HepG2 (cell line): Measurements from ENCODE around the gene TRMT112. TPM values are rescaled to one million over a fixed set of nuclear protein-coding genes. Genes with fewer than 3 reads are reported as not detected.

Experiments used
- ATAC-seq: fragments of 200-7000 bp; cut with Tn5 transposase; 3 replicates; pipeline ENCODE4 v1.9.1; 2020; ENCODE audit warnings: mild to moderate bottlenecking, moderate library complexity
- BruUV-seq: library from RNA; stranded (reverse); fragments of 400-500 nt; replicated peaks from 2 replicates; lab custom pipeline; 2021; lab: Mats Ljungman, UMichigan
- CTCF ChIA-PET: fragments of 300-600 bp; formaldehyde crosslinking; extraction: SDS; loops from one replicate; lab custom pipeline; 2021; ENCODE audit warnings: low total read pairs, inconsistent platforms, low intra/inter-chr PET ratio; lab: Yijun Ruan, JAX
- POLR2A ChIA-PET: fragments of 350-600 bp; sonication (Branson Sonifier 250); formaldehyde crosslinking; loops from one replicate; lab custom pipeline; 2020; ENCODE audit warnings: antibody characterized with exemption, inconsistent platforms; lab: Yijun Ruan, JAX
- DNase-seq: peaks from one replicate; pipeline ENCODE4 v3.0.0-alpha.2; 2015; ENCODE audit warnings: low spot score
- FAIRE-seq: peaks from 3 replicates; lab custom pipeline; 2011; peaks lifted over from hg19 to GRCh38; lab: Jason Lieb, UNC
- H2AFZ ChIP-seq: one replicate; pipeline ENCODE4 v1.6.1; 2011; ENCODE audit warnings: low read length, inconsistent platforms
- H3K27ac ChIP-seq: fragments of 300-600 bp; 3 replicates; pipeline ENCODE4 v1.8.0; 2011; ENCODE audit warnings: mixed run types, mild to moderate bottlenecking, mixed read lengths, low read length, inconsistent platforms; ENCODE audit not compliant: insufficient read depth; ENCODE audit errors: extremely low read length
- H3K27me3 ChIP-seq, 2 experiments: fragments of 200-600 bp in 1 of 2; 2 replicates in 1 of 2; 3 replicates in 1 of 2; pipeline versions ENCODE4 v1.6.0 to v1.8.0; 2011; ENCODE audit warnings: low read length in 2 of 2, mild to moderate bottlenecking in 2 of 2, moderate library complexity in 2 of 2, inconsistent platforms in 1 of 2; ENCODE audit not compliant: insufficient read depth in 2 of 2, control insufficient read depth in 1 of 2
- H3K36me3 ChIP-seq, 2 experiments: fragments of 200-600 bp in 1 of 2; replicated peaks in 1 of 2; 2 replicates in 1 of 2; 3 replicates in 1 of 2; pipeline versions ENCODE4 v1.5.1 to v1.8.0; 2011; ENCODE audit warnings: low read length in 2 of 2, inconsistent platforms in 1 of 2; ENCODE audit not compliant: insufficient read depth in 2 of 2, control insufficient read depth in 1 of 2
- H3K4me1 ChIP-seq: 2 replicates; pipeline ENCODE4 v1.5.1; 2012; ENCODE audit warnings: low read length, inconsistent platforms; ENCODE audit not compliant: insufficient read depth
- H3K4me2 ChIP-seq: 2 replicates; pipeline ENCODE4 v1.6.0; 2011; ENCODE audit warnings: low read depth, low read length, inconsistent platforms
- H3K4me3 ChIP-seq, 3 experiments: fragments of 200-600 bp in 1 of 3; sonication (generic), shearing (Covaris generic) in 1 of 3; replicated peaks in 1 of 3; 2 replicates each; pipeline ENCODE4 v1.5.1; 2011 to 2016; ENCODE audit warnings: low read length in 3 of 3, inconsistent platforms in 2 of 3, low read depth in 2 of 3, mild to moderate bottlenecking in 2 of 3, control low read depth in 1 of 3, mixed read lengths in 1 of 3; ENCODE audit not compliant: insufficient read depth in 1 of 3
- H3K79me2 ChIP-seq: one replicate; pipeline ENCODE4 v1.6.1; 2011; ENCODE audit warnings: low read length, inconsistent platforms; ENCODE audit not compliant: insufficient read depth
- H3K9ac ChIP-seq: 2 replicates; pipeline ENCODE4 v1.6.0; 2011; ENCODE audit warnings: mild to moderate bottlenecking, low read depth, low read length, inconsistent platforms; ENCODE audit not compliant: insufficient read depth
- H3K9me3 ChIP-seq: 2 replicates; pipeline ENCODE4 v1.5.1; 2012; ENCODE audit warnings: mild to moderate bottlenecking, low read length
- H4K20me1 ChIP-seq: 2 replicates; pipeline ENCODE4 v1.6.0; 2011; ENCODE audit warnings: inconsistent platforms, mild to moderate bottlenecking, low read length, moderate library complexity; ENCODE audit not compliant: insufficient read depth
- AGO2 ChIP-seq: fragments of 200-400 bp; formaldehyde crosslinking; optimal IDR thresholded peaks from 2 replicates; pipeline ENCODE3; 2017; ENCODE audit warnings: mild to moderate bottlenecking, low read depth, low read length, moderate library complexity
- AHR ChIP-seq: IDR thresholded peaks from 2 replicates; pipeline ENCODE4 v1.6.1; 2018; ENCODE audit warnings: missing genetic modification reagents, missing compliant biosample characterization
- ARID3A ChIP-seq: IDR thresholded peaks from 2 replicates; pipeline ENCODE4 v1.6.1; 2012; ENCODE audit warnings: low read depth, low read length, improper control_type of control experiment
- ASH2L ChIP-seq: fragments of 300-600, 200-600 bp; sonication (generic); IDR thresholded peaks from 2 replicates; pipeline ENCODE4 v1.7.0; 2017; ENCODE audit warnings: low read depth, mild to moderate bottlenecking, moderate library complexity, mixed read lengths, low read length; ENCODE audit not compliant: insufficient read length
- EZH2 ChIP-seq: conservative IDR thresholded peaks from 2 replicates; pipeline ENCODE4 v1.6.1; 2012; ENCODE audit warnings: mild to moderate bottlenecking, low read depth, low read length, moderate library complexity
- MED13 ChIP-seq: sonication (generic); formaldehyde crosslinking; IDR thresholded peaks from 2 replicates; pipeline ENCODE4 v1.5.0; 2020; ENCODE audit warnings: missing genetic modification reagents
- NR2F2 ChIP-seq: IDR thresholded peaks from 2 replicates; pipeline ENCODE4 v1.6.1; 2012; ENCODE audit warnings: low read depth, inconsistent platforms, borderline replicate concordance
- RARG ChIP-seq: sonication (generic); formaldehyde crosslinking; IDR thresholded peaks from 2 replicates; pipeline ENCODE4 v1.4.0; 2020; ENCODE audit warnings: low read depth, mild to moderate bottlenecking, missing genetic modification reagents
- SIX4 ChIP-seq: sonication (generic); formaldehyde crosslinking; IDR thresholded peaks from 2 replicates; pipeline ENCODE4 v1.4.0; 2020; ENCODE audit warnings: missing genetic modification reagents
- ZFP62 ChIP-seq: sonication (generic); formaldehyde crosslinking; IDR thresholded peaks from 2 replicates; pipeline ENCODE4 v1.4.0; 2020; ENCODE audit warnings: missing genetic modification reagents
- ZNF276 ChIP-seq: sonication (generic); formaldehyde crosslinking; IDR thresholded peaks from 2 replicates; pipeline ENCODE4 v1.4.0; 2020; ENCODE audit warnings: mild to moderate bottlenecking, low read depth, missing genetic modification reagents
- ZNF280D ChIP-seq: sonication (generic); formaldehyde crosslinking; IDR thresholded peaks from 2 replicates; pipeline ENCODE4 v1.5.1; 2020; ENCODE audit warnings: mild to moderate bottlenecking, missing genetic modification reagents
- ZNF460 ChIP-seq: sonication (generic); formaldehyde crosslinking; IDR thresholded peaks from 2 replicates; pipeline ENCODE4 v1.5.1; 2020; ENCODE audit warnings: missing genetic modification reagents, mild to moderate bottlenecking, borderline replicate concordance
- ZNF674 ChIP-seq: sonication (generic); formaldehyde crosslinking; IDR thresholded peaks from 2 replicates; pipeline ENCODE4 v1.5.0; 2020; ENCODE audit warnings: low read depth, mild to moderate bottlenecking, missing genetic modification reagents
- ZNF766 ChIP-seq: sonication (generic); formaldehyde crosslinking; IDR thresholded peaks from 2 replicates; pipeline ENCODE4 v1.5.0; 2020; ENCODE audit warnings: missing genetic modification reagents, borderline replicate concordance
- ZNF775 ChIP-seq: sonication (generic); formaldehyde crosslinking; IDR thresholded peaks from 2 replicates; pipeline ENCODE4 v1.4.0; 2020; ENCODE audit warnings: missing genetic modification reagents, mild to moderate bottlenecking, moderate library complexity, borderline replicate concordance
- WGBS: methylation state at CpG from one replicate; pipeline ENCODE4 v1.1.6; 2017; ENCODE audit warnings: low lambda C conversion rate; 5-methylcytosine and 5-hydroxymethylcytosine counted together
- in situ Hi-C: cut with HindIII; loops from 2 replicates; pipeline ENCODE4 v1.10.0; 2017; ENCODE audit warnings: low pct_unique_long_range_greater_than_20kb; ENCODE audit not compliant: extremely low pct_ligation_motif_present
- intact Hi-C: fragments of 100-400 bp; cut with micrococcal nuclease; formaldehyde crosslinking; loops from one replicate; pipeline ENCODE4 v1.10.0; 2022; ENCODE audit not compliant: unreplicated experiment
- polyA plus RNA-seq, 8 experiments: library from polyadenylated mRNA; depleted of rRNA in 3 of 8; stranded (reverse) in 7 of 8; unstranded in 1 of 8; fragments of >200 nt; fragmentation: Illumina TruSeq in 4 of 8; extraction: Trizol in 4 of 8; gene quantifications; 2 replicates each; pipeline versions ENCODE4 v1.2.1 to v1.2.3, GENCODE V29; 2011 to 2016; ENCODE audit warnings: low read depth in 4 of 8, missing spikeins in 1 of 8, mixed read lengths in 1 of 8; ENCODE audit not compliant: insufficient read depth in 1 of 8
- total RNA-seq, 5 experiments: library from RNA; depleted of rRNA; stranded (reverse); fragments of >200 nt; fragmentation: Illumina TruSeq; extraction: Trizol; gene quantifications; 2 replicates each; pipeline ENCODE4 v1.2.3, GENCODE V29; 2016; ENCODE audit warnings: low read depth in 1 of 5
- TF ChIP-seq, protein P1 (sequence below): sonication (generic); formaldehyde crosslinking; IDR thresholded peaks from 2 replicates; pipeline ENCODE4 v1.5.0; 2020; ENCODE audit warnings: missing genetic modification reagents

The TRMT112 gene
- total and polyA plus RNA-seq, 2 of the 13 experiments (the other 11 are each of a cell fraction or from before 2014, with no cell fraction given): 186 to 409 TPM

- no peaks in the 10 kb centered on the region for H4K20me1 ChIP-seq
- no peaks in the 10 kb centered on the region for H3K79me2 ChIP-seq
- no peak overlapping the region for H3K4me3 ChIP-seq
- H3K4me2 ChIP-seq: no peak overlapping the region
- no peaks in the 10 kb centered on the region; a peak in 1 of 5 replicates for H3K27me3 ChIP-seq
- in situ Hi-C loops: no loop called here
- no peaks in the 10 kb centered on the region for H3K9me3 ChIP-seq
- no peak overlapping the region for H3K9ac ChIP-seq
- H3K27ac ChIP-seq: no peak overlapping the region
- FAIRE-seq (no peak), ATAC-seq (no peak), DNase-seq (no peak)
- intact Hi-C loops: no loop called here
- ChIA-PET CTCF (no interaction called here), POLR2A (no interaction called here)
- no TSS peak for BruUV-seq
- H3K4me1 ChIP-seq: peaks cover 30% of the 10 kb centered on the region
- WGBS: 96% methylated on average over 5 of the region's 18 CpGs
- H2AFZ ChIP-seq: no peak overlapping the region
- H3K36me3 ChIP-seq: peaks cover 7 to 29% of the 10 kb centered on the region in 2 experiments
- TF ChIP-seq AHR (CRISPR knock-in tag) (no peak), NR2F2 (no peak), ZNF280D (CRISPR knock-in tag) (no peak), ZNF276 (no peak), ZFP62 (CRISPR knock-in tag) (no peak), EZH2 (no peak), RARG (CRISPR knock-in tag) (no peak), MED13 (CRISPR knock-in tag) (no peak), ZNF775 (CRISPR knock-in tag) (no peak), ZNF460 (CRISPR knock-in tag) (no peak), ARID3A (no peak), ASH2L (no peak), SIX4 (CRISPR knock-in tag) (no peak), AGO2 (no peak), ZNF766 (no peak), ZNF674 (CRISPR knock-in tag) (no peak)
- TF ChIP-seq, protein P1, sequence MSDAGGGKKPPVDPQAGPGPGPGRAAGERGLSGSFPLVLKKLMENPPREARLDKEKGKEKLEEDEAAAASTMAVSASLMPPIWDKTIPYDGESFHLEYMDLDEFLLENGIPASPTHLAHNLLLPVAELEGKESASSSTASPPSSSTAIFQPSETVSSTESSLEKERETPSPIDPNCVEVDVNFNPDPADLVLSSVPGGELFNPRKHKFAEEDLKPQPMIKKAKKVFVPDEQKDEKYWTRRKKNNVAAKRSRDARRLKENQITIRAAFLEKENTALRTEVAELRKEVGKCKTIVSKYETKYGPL: no peak
Measured at GRCh38 chr11:64361659-64362058, 44.3 kb upstream of the TRMT112 start.
